ENCODE data around the gene NFE2L3.
"Not testable (repeated sequence)": the region's sequence is repeated elsewhere in the genome, so short reads cannot be mapped to it uniquely, and the experiment has no call there.

The NFE2L3 gene

GRCh38 chr7:26149391-26149977 lies 2.5 kb upstream of the NFE2L3 start:
- DNase-seq (ENCODE audit: low spot score) = no peak
- TF ChIP-seq, protein P1, sequence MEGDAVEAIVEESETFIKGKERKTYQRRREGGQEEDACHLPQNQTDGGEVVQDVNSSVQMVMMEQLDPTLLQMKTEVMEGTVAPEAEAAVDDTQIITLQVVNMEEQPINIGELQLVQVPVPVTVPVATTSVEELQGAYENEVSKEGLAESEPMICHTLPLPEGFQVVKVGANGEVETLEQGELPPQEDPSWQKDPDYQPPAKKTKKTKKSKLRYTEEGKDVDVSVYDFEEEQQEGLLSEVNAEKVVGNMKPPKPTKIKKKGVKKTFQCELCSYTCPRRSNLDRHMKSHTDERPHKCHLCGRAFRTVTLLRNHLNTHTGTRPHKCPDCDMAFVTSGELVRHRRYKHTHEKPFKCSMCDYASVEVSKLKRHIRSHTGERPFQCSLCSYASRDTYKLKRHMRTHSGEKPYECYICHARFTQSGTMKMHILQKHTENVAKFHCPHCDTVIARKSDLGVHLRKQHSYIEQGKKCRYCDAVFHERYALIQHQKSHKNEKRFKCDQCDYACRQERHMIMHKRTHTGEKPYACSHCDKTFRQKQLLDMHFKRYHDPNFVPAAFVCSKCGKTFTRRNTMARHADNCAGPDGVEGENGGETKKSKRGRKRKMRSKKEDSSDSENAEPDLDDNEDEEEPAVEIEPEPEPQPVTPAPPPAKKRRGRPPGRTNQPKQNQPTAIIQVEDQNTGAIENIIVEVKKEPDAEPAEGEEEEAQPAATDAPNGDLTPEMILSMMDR (IDR thresholded peaks at IDR 0.05; ENCODE audit: extremely low read depth, missing control alignments) = no peak

DNA sequence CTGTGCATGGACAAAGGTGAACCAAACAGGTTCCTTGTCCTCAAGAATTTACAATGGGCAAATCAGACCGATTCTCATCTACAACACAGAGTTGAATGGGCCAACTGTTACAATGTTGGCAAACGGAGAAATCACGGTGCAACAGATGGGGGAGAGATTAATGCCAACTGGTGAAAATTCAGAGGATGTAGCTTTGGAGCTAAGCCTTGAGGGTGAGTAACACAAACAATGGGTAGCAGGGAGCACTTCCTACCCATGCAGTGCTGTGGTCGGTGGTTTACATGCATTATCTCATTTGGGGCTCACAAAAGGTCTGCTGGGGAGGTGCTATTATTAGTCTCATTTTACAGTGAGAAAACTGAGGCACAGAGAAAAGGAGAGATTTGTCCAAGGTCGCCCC lies 902 bp upstream of the NFE2L3 start:
- TF ChIP-seq, protein P1 (IDR thresholded peaks at IDR 0.05; ENCODE audit: extremely low read depth, missing control alignments) = no peak

DNA sequence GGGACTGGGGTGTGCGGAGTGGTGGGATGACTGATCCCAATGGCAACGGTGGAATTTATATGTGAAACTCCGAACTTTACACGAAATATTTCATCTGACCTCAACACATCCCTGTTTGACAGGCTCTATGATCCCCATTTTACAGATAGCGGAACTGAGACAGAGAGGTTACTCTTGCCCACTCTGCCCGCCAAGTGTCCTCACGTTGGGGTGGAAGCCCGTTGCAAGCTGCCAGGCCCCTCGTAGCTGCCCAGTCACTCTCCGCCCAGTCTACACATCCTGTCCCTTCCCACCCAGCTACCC lies 397 bp upstream of the NFE2L3 start:
- DNase-seq (ENCODE audit: low spot score) = no peak
- TF ChIP-seq, protein P1 (IDR thresholded peaks at IDR 0.05; ENCODE audit: extremely low read depth, missing control alignments) = no peak

More for the DNA sequence above, 902 bp upstream of the NFE2L3 start:
- no peak for DNase-seq (ENCODE audit: low spot score)

DNA sequence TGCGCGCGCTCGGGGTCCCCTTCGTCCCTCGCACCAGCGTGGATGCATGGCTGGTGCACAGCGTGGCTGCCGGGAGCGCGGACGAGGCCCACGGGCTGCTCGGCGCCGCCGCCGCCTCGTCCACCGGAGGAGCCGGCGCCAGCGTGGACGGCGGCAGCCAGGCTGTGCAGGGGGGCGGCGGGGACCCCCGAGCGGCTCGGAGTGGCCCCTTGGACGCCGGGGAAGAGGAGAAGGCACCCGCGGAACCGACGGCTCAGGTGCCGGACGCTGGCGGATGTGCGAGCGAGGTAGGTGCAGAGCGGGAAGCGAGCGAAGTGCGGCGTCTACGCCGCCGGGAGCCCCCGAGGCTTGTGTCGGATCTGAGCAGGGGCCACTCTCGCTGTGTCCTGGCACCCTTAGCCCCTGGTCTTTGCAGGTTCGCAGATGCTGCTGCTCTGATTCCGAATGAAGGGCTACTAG lies 813 bp downstream of the NFE2L3 start:
- not testable (repeated sequence) for DNase-seq (ENCODE audit: low spot score)

DNA sequence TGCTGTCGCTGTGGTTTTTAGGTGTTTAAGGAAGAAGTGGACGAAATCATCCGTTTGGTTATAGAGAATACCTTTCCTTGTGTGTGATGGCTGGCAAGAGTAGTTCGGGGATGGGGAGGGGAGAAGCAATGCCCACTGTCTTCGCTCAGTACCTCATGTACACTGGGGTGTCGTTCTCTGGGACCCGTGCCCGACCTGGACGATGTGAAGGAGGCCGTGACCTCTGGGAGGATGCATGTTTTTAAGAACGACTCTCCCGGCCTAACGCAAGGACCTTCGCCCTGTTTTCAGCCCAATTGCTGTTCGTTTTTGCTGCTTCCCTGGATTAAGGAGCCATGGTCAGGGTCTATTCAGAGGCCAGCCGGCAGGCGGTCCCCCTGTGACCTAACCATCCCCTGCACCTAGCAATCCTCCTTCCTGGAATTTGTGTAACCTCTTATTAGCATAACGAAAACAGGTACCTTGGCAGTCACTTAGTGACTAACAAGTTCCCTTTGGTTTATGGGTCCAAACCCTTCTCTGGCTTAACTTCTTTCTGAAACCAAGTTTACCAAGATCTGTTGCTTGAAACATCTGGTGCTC lies 1.3 kb downstream of the NFE2L3 start:
- peak; percentile 48 for DNase-seq (ENCODE audit: low spot score)
- TF ChIP-seq, protein P1 (IDR thresholded peaks at IDR 0.05; ENCODE audit: extremely low read depth, missing control alignments) = no peak

DNA sequence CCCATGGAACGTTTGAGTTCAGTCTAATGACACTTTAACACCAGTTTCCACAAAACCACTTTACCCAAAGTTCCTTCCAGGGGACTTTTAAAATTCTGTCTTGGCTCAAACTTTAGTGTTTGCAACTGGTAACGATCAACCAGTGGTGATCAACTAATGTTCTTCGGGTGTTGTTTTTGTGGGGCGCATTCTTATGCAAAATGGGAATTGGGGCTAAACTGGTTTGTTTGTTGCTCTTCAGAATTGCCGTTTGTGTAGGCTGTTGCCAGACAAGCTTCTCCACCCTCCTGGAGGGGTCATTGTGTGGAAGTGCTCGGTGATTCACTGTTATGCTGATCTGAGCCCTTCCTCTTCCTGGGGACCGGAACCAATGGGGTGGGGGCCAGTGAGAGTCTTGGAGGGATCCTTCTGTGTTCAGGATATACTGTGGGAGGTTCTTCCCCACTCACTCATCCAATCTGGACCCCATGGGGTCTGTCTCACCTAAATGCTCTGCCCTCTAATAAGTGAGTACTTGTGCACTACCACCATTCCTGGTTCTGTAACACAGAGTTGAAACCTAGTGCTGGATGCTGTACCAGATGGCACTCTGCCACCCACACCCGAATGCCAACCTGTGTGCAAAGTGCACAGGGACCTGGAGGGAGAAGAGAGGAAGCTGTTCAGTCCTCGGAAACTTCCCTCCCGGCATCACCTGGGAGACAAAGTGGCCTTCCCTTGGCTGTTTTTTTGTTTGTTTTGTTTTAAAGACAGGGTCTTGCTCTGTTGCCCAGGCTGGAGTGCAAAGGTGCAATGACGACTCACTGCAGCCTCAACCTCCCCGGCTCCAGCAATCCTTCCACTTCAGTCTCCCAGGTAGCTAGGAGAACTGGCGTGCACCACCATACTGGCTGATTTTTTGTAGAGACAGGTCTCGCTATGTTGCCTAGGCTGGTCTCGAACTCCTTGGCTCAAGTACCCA lies 2.1 kb downstream of the NFE2L3 start:
- peak; percentile 48 for DNase-seq (ENCODE audit: low spot score)
- TF ChIP-seq, protein P1 (IDR thresholded peaks at IDR 0.05; ENCODE audit: extremely low read depth, missing control alignments) = no peak

DNA sequence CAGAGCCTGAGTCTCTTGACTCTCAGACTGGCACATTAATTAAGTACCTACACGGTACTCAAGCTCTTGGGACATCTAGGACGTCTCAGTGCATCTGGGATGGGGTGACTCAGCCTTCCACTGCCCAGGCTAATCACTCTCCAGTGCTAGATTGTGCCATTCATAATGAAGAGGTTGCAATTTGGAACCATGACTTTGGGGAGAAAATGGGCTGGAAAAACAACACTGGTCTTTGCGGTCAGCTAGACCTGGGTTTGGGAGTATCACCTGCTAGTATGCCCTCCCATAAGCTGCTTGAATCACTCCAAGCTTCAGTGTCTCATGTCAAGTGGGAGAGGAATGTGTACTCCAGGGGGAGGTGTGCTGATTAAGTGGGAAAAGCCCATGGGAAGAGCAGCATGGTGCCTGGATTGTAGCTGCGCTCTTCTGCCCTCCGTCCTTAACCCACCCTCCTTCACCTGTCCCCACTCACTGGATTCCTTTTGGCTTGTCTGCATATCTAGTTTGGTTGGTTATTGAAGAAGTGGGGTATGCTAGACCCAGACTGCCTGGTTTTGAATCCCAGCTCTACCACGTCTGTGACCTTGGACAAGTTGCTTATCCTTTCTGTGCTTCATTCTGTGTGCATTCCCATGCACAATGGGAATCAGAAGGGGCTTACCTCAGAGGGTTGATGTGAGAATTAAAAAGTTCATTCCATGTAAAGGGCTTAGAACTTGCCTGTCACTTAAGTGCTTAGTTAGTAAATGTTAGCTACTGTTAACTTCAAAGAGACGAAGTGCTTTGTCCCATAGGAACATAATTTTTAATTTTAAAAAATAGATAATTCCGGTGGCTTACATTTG lies 3.8 kb downstream of the NFE2L3 start:
- no peak for DNase-seq (ENCODE audit: low spot score)
- TF ChIP-seq, protein P1 (IDR thresholded peaks at IDR 0.05; ENCODE audit: extremely low read depth, missing control alignments) = no peak
